AG08395 (cell line): ENCODE results near the gene TSEN54.
"Not testable (repeated sequence)": the region's sequence is repeated elsewhere in the genome, so short reads cannot be mapped to it uniquely, and the experiment has no call there.

Source experiments
- DNase-seq: peaks from one replicate; pipeline ENCODE4 v3.0.0; 2012; ENCODE audit warnings: mixed read lengths, low spot score

The TSEN54 gene

DNA sequence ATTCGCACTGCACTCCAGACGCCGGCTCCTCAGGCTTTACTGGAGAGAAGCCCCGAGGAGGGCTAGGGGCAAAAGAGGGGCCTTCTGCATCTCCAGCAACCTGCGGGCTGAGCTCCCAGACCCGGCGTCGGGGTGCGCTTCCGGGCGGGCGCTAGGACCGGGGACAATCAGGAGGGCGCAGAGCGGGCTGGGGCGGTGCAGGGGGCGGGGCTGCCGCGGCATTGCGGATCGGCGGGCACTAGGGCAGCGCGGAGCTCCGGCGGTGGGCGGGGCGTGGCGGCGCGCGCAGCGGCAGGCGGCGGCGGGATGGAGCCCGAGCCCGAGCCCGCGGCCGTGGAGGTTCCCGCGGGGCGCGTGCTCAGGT, at the start of gene TSEN54:
TSS of gene TSEN54 (plus strand) at position 274 of the 364 bp plus-strand sequence. CDS start at position 307, 33 bp downstream.
- DNase-seq: peak; percentile 98

- DNase-seq: no peak
Observed at GRCh38 chr17:75468291-75468754, 48.0 kb upstream of the TSEN54 start.

DNA sequence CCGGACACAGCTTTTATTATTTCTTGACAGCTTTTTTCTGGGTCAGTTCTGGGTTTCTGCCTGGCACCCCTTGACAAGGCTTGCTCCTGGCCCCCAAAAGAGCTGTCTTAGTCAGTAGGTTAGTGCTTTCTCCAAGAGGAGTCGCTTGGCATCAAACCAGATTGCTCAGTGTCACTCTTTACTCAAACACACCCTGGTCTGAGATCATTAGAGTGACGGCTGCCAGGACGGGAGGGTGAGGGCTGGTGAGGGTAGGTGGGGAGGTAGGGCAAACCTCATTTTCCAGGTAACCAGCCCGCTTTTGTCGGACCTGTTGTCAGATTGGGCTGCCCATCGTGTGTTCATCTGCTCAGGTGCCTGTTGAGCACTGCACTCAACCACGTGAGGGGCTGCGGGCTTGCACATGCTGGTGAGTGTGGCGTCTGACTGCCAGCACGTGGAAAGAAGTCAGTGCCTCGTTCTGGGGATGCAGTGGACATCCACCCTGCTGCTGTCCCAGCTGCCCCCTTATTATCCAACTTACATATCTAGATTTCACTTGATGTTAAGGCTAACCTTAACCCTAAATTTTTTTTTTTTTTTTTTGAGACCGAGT, 47.5 kb upstream of the TSEN54 start:
- DNase-seq: no peak

GRCh38 chr17:75471207-75471606, 45.1 kb upstream of the TSEN54 start:
- DNase-seq: no peak

GRCh38 chr17:75472119-75472518, 44.2 kb upstream of the TSEN54 start:
- DNase-seq: no peak

- no peak for DNase-seq
Observed at GRCh38 chr17:75473246-75473645, 43.1 kb upstream of the TSEN54 start.

DNA sequence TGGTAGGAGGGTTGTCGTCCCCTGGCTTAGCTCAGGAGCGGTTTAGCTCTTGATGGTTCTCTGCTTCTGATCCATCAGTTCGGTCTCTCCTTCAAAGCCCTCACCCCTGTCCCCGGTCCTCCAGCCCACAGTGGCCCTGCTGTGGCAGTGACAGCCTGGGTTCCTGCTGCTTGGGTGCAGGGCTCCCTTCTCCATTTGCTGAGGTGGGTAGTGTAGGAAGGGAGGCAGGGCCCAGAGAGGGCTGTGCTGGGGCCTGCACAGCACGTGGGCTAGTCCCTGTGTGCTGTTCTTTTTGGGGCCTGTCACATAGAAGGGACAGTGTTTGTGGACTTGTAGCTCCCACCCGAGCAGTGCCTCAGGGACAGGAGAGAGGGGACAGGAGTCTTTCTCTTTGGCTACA, 41.6 kb upstream of the TSEN54 start:
- no peak for DNase-seq

DNA sequence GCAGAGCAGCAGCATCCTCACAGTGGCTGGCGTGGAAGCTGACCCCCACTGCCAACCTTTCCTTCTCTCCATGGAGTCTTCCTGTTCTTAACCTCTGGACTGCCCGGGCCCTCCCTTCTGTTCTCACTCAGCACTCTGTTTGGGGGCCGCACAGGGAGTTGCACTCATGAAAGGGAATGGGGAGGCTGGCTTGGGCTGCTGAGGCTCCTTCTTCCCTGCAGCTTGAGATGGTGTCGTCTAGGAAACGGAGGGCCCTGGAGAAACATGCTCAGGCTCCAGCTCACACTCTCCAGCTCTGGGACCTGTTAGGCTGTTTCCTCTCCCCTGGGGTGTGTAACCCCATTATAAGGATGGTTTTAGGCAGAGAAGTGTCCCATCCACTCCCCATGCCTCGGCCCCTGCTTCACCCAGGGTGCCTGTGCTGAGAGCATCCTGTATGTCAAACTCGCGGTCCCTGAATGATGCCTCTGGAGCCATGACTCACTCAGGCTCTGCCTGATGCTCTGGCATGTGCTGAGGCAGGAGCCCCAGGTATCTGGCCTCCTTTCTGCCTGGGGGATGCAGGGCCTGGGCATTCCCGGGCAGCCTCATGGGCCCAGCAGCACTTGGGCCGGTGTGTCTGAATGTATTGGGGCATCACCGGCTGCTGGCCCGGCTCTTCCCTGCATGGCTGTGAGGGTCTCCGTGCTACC, 41.0 kb upstream of the TSEN54 start:
- no peak for DNase-seq

- no peak for DNase-seq
Observed at GRCh38 chr17:75475851-75476250, 40.5 kb upstream of the TSEN54 start.

DNA sequence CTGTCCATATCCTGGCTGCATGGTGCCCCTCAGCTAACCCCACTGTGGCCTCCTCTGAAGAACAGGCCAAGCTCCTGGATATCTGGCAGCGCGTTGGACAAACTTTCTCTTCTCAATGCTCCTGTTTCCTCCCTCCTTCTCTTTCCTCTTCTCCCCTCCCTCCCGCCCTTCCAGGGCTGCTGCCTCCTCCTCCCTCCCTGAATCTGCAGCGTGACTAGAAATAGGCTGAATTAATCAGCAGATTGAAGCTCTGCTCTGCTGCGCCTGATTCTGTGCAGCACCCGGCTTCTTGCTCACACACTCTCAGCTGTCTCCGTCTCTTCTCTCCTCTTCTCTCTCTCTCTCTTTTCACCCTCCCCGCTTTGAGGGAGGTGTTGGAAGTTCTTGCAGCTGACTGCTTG, 40.1 kb upstream of the TSEN54 start:
- DNase-seq: peak; percentile 42

DNA sequence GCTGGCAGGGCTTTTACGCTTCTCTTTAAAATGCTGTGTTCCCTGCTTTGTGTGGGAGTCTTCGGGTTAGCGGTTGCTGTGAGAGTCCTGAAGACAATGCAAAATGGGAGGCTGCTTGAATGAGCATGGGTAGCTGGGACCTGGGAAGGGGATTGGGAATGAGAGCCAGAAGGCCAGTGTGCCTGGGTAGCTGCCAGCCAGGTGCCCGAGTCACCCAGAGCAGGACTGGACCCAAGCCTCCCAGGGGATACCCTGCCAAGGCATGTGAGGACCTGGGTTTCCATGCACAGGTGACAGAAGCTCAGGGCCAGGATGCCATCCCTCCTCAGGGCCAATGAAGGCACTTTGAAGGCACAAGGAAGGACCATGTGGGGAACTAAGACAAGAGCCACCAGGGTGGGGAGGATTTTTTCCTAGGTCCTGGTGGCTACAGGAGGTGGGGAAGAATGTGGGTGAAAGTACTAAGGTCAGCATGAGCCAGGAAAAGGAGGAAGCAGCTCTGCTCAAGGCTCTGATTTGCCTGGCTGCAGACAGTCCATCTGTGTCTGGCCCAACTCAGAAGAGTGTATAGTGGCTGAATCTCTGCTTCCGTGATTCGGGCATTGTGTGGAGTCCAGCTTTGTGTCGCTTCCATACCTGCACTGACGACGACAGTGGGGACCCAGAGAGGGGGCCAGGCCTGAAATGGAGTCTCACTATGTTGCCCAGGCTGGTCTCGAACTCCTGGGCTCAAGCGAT, 39.4 kb upstream of the TSEN54 start:
- no peak for DNase-seq

- DNase-seq: not testable (repeated sequence)
Observed at GRCh38 chr17:75477490-75477862, 38.9 kb upstream of the TSEN54 start.

DNA sequence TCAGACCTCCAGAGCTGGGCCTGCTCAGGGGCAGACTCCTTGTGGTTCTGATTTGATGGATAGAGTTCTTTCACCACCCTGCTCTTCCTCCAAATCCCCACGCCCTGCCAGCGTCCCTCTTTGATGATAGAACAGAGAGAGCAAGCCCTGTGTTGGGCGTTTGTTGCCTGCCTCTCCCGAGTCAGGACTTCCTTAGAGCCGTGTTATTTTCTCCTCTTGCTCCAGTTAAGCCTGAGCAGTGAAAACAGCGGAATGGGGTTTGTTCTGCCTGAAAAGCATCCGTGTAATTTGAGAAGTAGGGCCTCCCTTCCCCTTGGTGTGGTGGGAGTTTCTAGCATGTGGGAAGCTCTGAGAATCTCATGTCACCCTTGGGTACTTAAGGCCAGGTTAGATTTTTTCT, 37.8 kb upstream of the TSEN54 start:
- no peak for DNase-seq

DNA sequence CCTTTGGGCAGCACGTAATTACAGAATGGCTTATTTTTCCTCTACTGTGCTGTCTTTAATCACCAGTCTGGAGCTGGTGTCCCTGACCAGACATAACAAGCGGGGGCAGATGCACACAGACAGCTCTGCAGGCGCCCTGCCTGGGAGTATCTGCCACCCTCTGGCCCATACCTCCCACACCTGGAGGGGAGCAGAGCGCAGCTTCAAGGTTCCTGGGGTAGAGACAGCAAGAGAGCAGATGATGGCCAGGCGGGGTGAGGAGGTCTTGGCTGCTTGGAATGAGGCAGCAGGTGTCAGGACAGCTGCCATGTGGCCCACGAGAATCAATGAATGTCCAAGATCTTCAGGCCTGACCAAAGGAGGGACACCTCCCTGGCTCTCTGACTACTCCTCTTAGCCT, 36.0 kb upstream of the TSEN54 start:
- DNase-seq: no peak

GRCh38 chr17:75481194-75482068, 34.9 kb upstream of the TSEN54 start:
- no peak for DNase-seq

- no peak for DNase-seq
Observed at GRCh38 chr17:75482098-75482942, 34.0 kb upstream of the TSEN54 start.

GRCh38 chr17:75485688-75486087, 30.6 kb upstream of the TSEN54 start:
- DNase-seq: no peak

GRCh38 chr17:75486151-75486550, 30.2 kb upstream of the TSEN54 start:
- no peak for DNase-seq

- DNase-seq: no peak
Observed at GRCh38 chr17:75486951-75487350, 29.4 kb upstream of the TSEN54 start.

GRCh38 chr17:75487351-75488070, 28.8 kb upstream of the TSEN54 start:
- DNase-seq: no peak
